ENCODE measurements around the gene GPR6.

GPR6 gene

DNA sequence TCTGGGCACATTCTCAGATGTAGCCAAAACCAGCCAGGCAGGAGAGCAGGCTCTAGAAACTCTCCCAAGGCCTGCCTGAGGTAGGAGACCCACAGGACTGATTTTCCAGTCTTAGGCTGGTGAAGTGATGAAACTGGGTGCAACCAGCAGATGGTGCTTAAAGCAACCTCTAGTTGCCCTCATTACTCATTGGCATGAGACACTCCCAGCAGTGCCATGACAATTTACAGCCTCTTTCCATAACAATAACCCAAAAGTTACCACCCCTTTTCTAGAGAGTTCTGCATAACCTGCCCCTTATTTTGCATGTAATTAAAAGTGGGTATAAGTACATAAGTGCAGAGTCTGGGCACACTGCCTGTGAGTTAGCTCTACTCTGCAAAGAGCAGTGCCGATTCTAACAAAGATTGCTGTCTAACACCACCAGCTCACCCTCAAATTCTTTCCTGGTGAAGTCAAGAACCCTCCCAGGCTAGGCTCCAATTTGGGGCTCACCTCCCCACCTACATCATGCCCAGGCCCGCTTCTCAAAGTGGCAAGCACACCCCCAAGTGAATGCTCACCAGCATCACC lies 14.4 kb upstream of the GPR6 start:
- no peaks in the 10 kb centered on the region for H3K4me1 ChIP-seq (ENCODE audit: control insufficient read depth, insufficient read depth, low read length)
- H3K27ac ChIP-seq (ENCODE audit: extremely low read depth, low read depth, low read length): no peak overlapping the region
- H3K4me3 ChIP-seq (ENCODE audit: low read depth, low read length): no peak overlapping the region
- no peaks in the 10 kb centered on the region for H3K9me3 ChIP-seq (ENCODE audit: control insufficient read depth, insufficient read depth, low read depth, low read length)
- CTCF ChIA-PET: interaction anchor here (0.6 to 0.7 kb wide), 2 partner anchors 84 to 320 kb away, joined by 3 read pairs; no protein-coding TSS in a partner anchor
- TF ChIP-seq OVOL3 (tag by site-specific recombination; IDR thresholded peaks at IDR 0.05) (no peak), ZBTB49 (tag by site-specific recombination; IDR thresholded peaks at IDR 0.05; ENCODE audit: low read depth) (no peak), BCL6B (tag by site-specific recombination; IDR thresholded peaks at IDR 0.05) (no peak), ZNF610 (tag by site-specific recombination; IDR thresholded peaks at IDR 0.05; ENCODE audit: borderline replicate concordance) (no peak), ZNF366 (tag by site-specific recombination; conservative IDR thresholded peaks at IDR 0.05) (no peak), ZSCAN16 (tag by site-specific recombination; IDR thresholded peaks at IDR 0.05) (no peak), ZNF335 (tag by site-specific recombination; conservative IDR thresholded peaks at IDR 0.05) (no peak), OSR2 (tag by site-specific recombination; IDR thresholded peaks at IDR 0.05) (no peak), ZFP3 (tag by site-specific recombination; IDR thresholded peaks at IDR 0.05; ENCODE audit: low read depth) (no peak), ZBTB7A (tag by site-specific recombination; IDR thresholded peaks at IDR 0.05; ENCODE audit: low read depth) (no peak), ZSCAN23 (tag by site-specific recombination; IDR thresholded peaks at IDR 0.05) (no peak), ZNF626 (tag by site-specific recombination; IDR thresholded peaks at IDR 0.05) (no peak), ZNF19 (tag by site-specific recombination; IDR thresholded peaks at IDR 0.05; ENCODE audit: low read depth) (no peak), ZNF221 (tag by site-specific recombination; IDR thresholded peaks at IDR 0.05; ENCODE audit: borderline replicate concordance) (no peak)
- TF ChIP-seq, protein P1, sequence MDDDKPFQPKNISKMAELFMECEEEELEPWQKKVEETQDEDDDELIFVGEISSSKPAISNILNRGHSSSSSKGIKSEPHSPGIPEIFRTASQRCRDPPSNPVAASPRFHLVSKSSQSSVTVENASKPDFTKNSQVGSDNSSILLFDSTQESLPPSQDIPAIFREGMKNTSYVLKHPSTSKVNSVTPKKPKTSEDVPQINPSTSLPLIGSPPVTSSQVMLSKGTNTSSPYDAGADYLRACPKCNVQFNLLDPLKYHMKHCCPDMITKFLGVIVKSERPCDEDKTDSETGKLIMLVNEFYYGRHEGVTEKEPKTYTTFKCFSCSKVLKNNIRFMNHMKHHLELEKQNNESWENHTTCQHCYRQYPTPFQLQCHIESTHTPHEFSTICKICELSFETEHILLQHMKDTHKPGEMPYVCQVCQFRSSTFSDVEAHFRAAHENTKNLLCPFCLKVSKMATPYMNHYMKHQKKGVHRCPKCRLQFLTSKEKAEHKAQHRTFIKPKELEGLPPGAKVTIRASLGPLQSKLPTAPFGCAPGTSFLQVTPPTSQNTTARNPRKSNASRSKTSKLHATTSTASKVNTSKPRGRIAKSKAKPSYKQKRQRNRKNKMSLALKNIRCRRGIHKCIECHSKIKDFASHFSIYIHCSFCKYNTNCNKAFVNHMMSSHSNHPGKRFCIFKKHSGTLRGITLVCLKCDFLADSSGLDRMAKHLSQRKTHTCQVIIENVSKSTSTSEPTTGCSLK (tag by site-specific recombination; IDR thresholded peaks at IDR 0.05): no peak
- TF ChIP-seq, protein P2, sequence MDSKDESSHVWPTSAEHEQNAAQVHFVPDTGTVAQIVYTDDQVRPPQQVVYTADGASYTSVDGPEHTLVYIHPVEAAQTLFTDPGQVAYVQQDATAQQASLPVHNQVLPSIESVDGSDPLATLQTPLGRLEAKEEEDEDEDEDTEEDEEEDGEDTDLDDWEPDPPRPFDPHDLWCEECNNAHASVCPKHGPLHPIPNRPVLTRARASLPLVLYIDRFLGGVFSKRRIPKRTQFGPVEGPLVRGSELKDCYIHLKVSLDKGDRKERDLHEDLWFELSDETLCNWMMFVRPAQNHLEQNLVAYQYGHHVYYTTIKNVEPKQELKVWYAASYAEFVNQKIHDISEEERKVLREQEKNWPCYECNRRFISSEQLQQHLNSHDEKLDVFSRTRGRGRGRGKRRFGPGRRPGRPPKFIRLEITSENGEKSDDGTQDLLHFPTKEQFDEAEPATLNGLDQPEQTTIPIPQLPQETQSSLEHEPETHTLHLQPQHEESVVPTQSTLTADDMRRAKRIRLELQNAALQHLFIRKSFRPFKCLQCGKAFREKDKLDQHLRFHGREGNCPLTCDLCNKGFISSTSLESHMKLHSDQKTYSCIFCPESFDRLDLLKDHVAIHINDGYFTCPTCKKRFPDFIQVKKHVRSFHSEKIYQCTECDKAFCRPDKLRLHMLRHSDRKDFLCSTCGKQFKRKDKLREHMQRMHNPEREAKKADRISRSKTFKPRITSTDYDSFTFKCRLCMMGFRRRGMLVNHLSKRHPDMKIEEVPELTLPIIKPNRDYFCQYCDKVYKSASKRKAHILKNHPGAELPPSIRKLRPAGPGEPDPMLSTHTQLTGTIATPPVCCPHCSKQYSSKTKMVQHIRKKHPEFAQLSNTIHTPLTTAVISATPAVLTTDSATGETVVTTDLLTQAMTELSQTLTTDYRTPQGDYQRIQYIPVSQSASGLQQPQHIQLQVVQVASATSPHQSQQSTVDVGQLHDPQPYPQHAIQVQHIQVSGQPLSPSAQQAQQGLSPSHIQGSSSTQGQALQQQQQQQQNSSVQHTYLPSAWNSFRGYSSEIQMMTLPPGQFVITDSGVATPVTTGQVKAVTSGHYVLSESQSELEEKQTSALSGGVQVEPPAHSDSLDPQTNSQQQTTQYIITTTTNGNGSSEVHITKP (tag by site-specific recombination; IDR thresholded peaks at IDR 0.05): no peak
- TF ChIP-seq, protein P3, sequence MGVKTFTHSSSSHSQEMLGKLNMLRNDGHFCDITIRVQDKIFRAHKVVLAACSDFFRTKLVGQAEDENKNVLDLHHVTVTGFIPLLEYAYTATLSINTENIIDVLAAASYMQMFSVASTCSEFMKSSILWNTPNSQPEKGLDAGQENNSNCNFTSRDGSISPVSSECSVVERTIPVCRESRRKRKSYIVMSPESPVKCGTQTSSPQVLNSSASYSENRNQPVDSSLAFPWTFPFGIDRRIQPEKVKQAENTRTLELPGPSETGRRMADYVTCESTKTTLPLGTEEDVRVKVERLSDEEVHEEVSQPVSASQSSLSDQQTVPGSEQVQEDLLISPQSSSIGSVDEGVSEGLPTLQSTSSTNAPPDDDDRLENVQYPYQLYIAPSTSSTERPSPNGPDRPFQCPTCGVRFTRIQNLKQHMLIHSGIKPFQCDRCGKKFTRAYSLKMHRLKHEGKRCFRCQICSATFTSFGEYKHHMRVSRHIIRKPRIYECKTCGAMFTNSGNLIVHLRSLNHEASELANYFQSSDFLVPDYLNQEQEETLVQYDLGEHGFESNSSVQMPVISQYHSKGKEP (tag by site-specific recombination; IDR thresholded peaks at IDR 0.05): no peak
- no peaks in the 10 kb centered on the region for H3K36me3 ChIP-seq (ENCODE audit: control insufficient read depth in 2 of 2, insufficient read depth in 1 of 2, low read length in 2 of 2)
- POLR2A ChIA-PET: no interaction called here
